Activated CD8-positive, alpha-beta T cell treated with anti-CD3 and anti-CD28 coated beads, Interleukin-2, amount 10 ng/mL, durations not matched to agents 7 days and 5 days (primary cell): ENCODE data around the gene RFLNA. TPM values are rescaled to one million over a fixed set of nuclear protein-coding genes. Genes with fewer than 3 reads are reported as not detected.

Source experiments
- ATAC-seq: fragments of 150-1000 bp; cut with Tn5 transposase; one replicate; pipeline ENCODE4 v1.10.0; 2021; ENCODE audit warnings: moderate library complexity
- CTCF ChIA-PET: fragments of 350-600 bp; sonication (Branson Sonifier 250); formaldehyde crosslinking; loops from one replicate; lab custom pipeline; 2021; ENCODE audit warnings: antibody characterized with exemption; lab: Charles Lee
- POLR2A ChIA-PET: fragments of 350-600 bp; sonication (Branson Sonifier 250); formaldehyde crosslinking; loops from one replicate; lab custom pipeline; 2021; ENCODE audit warnings: antibody characterized with exemption; lab: Charles Lee
- DNase-seq: peaks from one replicate; pipeline ENCODE4 v3.0.0-alpha.2; 2020
- H3K27ac Mint-ChIP-seq: one replicate; pipeline ENCODE4 v1.8.0; 2021; ENCODE audit warnings: mild to moderate bottlenecking, mixed read lengths
- H3K27me3 Mint-ChIP-seq: one replicate; pipeline ENCODE4 v1.8.0; 2021; ENCODE audit warnings: low read depth, mixed read lengths
- H3K36me3 Mint-ChIP-seq: one replicate; pipeline ENCODE4 v1.8.0; 2021; ENCODE audit warnings: low read depth, mixed read lengths
- H3K4me1 Mint-ChIP-seq: one replicate; pipeline ENCODE4 v1.8.0; 2021; ENCODE audit warnings: low read depth, mixed read lengths
- H3K4me3 Mint-ChIP-seq: one replicate; pipeline ENCODE4 v1.8.0; 2021; ENCODE audit warnings: mild to moderate bottlenecking, mixed read lengths
- H3K9me3 Mint-ChIP-seq: one replicate; pipeline ENCODE4 v1.8.0; 2022; ENCODE audit warnings: mixed read lengths; ENCODE audit not compliant: insufficient read depth
- total RNA-seq, 2 experiments: library from RNA; stranded (reverse); gene quantifications; one replicate each; pipeline ENCODE4 v1.2.3, GENCODE V29; 2021

RFLNA gene
- not detected for total RNA-seq

- peaks cover 38% of the 10 kb centered on the region for H3K27me3 Mint-ChIP-seq
- ATAC-seq = peak; percentile 37
- H3K9me3 Mint-ChIP-seq = no peaks in the 10 kb centered on the region
Measured at GRCh38 chr12:124294780-124295341, at the start of gene RFLNA. RFLNA (plus strand) TSS chr12:124295093; CDS start chr12:124295430, 337 bp downstream.

GRCh38 chr12:124247331-124247730, 47.6 kb upstream of the RFLNA start:
- ChIA-PET POLR2A (no interaction called here), CTCF (no interaction called here)
- Mint-ChIP-seq H3K27ac (no peak overlapping the region), H3K4me1 (no peaks in the 10 kb centered on the region), H3K27me3 (peaks cover 12% of the 10 kb centered on the region), H3K4me3 (no peak overlapping the region), H3K9me3 (no peaks in the 10 kb centered on the region), H3K36me3 (no peaks in the 10 kb centered on the region)
- no peak for DNase-seq
- no peak for ATAC-seq

More at GRCh38 chr12:124294780-124295341, at the start of gene RFLNA:
- Mint-ChIP-seq H3K4me1 (no peaks in the 10 kb centered on the region), H3K27ac (no peak within 1 kb of the TSS), H3K4me3 (no peak within 1 kb of the TSS), H3K36me3 (no peaks in the 10 kb centered on the region)
- no peak for DNase-seq
- CTCF ChIA-PET = no interaction called here
- POLR2A ChIA-PET = no interaction called here

DNA sequence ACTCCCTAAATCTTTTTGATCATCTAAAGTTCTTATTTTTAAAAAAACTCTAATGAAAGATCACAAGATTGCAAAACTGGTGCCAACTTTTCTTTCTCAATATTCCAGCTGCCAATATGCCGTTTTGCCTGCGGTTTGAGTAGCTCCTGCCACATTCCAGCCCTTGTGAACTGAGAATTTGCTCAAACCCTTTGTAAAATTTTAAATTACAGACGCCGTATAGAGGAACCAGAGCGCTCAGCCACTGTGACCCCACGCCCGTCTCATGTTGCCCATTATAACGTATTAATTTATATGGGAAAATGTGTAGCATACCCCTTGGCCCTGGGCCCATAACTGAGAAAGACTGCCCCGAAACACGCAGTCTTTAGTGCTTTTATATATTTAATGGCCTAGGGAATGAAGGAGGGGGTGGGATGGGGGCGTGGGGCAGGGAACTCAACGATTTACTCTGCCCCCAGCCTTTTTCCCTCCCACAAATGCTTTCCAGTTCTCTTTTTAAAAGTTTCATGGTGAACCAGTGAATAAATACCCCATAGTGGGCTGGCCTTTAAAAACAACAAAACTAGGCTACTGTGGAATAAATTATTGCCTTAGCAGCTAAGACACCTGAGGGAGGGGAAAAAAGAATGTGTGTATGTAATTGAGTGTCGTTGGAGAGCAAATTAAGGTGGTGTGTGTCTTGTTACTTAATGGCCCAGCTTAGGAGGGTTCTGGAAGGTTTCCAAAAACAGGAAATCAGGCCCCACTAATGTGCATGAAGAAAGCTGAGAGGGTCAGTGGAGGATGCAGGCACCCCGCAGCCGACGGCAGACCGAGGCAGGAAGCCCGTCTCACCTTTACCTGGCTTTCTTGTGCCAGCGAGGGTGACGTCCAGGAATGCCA, 45.7 kb upstream of the RFLNA start:
- Mint-ChIP-seq H3K27ac (no peak overlapping the region), H3K27me3 (peaks cover 7% of the 10 kb centered on the region), H3K4me3 (no peak overlapping the region), H3K9me3 (no peaks in the 10 kb centered on the region), H3K4me1 (no peaks in the 10 kb centered on the region), H3K36me3 (no peaks in the 10 kb centered on the region)
- DNase-seq = no peak
- ChIA-PET POLR2A (no interaction called here), CTCF (no interaction called here)
- ATAC-seq = no peak

DNA sequence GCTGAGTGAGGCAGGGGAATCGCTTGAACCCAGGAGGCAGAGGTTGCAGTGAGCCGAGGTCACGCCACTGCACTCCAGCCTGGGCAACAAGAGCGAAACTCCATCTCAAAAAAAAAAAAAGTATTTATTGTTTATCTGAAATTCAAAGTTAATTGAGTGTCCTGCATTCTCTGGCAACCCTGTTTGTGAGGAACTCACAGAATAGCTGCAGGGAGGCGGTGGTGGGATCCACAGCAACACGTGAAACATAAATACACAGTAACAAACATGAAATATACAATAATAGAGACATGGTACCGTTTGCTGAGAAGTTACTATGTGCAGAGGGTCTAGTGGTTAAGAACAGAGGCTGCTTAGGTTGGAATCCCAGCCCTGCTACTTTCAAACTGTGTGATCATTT, 43.7 kb upstream of the RFLNA start:
- no peaks in the 10 kb centered on the region for H3K36me3 Mint-ChIP-seq
- ATAC-seq (no peak), DNase-seq (no peak)
- no peaks in the 10 kb centered on the region for H3K4me1 Mint-ChIP-seq
- H3K9me3 Mint-ChIP-seq = no peaks in the 10 kb centered on the region
- CTCF ChIA-PET = no interaction called here
- POLR2A ChIA-PET = no interaction called here
- no peak overlapping the region for H3K27ac Mint-ChIP-seq
- H3K27me3 Mint-ChIP-seq = peaks cover 6% of the 10 kb centered on the region
- H3K4me3 Mint-ChIP-seq = no peak overlapping the region

DNA sequence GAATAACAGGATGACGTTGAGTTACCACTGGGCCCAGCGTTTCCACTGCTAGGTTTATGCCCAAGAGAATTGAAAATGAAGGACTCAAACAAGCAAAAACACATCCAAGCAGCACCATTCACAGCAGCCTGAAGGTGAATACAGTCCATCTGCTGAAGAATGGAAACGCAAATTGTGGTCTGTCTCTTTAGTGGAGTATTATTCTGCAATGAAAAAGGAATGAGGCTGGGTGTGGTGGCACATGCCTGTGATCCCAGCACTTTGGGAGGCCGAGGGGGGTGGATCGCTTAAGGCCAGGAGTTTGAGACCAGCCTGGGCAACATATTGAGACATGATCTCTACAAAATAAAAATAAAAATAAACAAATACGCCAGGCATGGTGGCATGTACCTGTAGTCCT, 41.9 kb upstream of the RFLNA start:
- ChIA-PET POLR2A (no interaction called here), CTCF (no interaction called here)
- Mint-ChIP-seq H3K27me3 (peaks cover 17% of the 10 kb centered on the region), H3K4me3 (no peak overlapping the region), H3K27ac (no peak overlapping the region), H3K9me3 (no peaks in the 10 kb centered on the region), H3K36me3 (no peaks in the 10 kb centered on the region), H3K4me1 (no peaks in the 10 kb centered on the region)
- ATAC-seq (no peak), DNase-seq (no peak)

GRCh38 chr12:124254126-124254525, 40.8 kb upstream of the RFLNA start:
- H3K4me3 Mint-ChIP-seq = no peak overlapping the region
- no peaks in the 10 kb centered on the region for H3K4me1 Mint-ChIP-seq
- no peaks in the 10 kb centered on the region for H3K9me3 Mint-ChIP-seq
- no peaks in the 10 kb centered on the region for H3K36me3 Mint-ChIP-seq
- ATAC-seq (no peak), DNase-seq (no peak)
- no peak overlapping the region for H3K27ac Mint-ChIP-seq
- ChIA-PET POLR2A (no interaction called here), CTCF (no interaction called here)
- peaks cover 26% of the 10 kb centered on the region for H3K27me3 Mint-ChIP-seq

DNA sequence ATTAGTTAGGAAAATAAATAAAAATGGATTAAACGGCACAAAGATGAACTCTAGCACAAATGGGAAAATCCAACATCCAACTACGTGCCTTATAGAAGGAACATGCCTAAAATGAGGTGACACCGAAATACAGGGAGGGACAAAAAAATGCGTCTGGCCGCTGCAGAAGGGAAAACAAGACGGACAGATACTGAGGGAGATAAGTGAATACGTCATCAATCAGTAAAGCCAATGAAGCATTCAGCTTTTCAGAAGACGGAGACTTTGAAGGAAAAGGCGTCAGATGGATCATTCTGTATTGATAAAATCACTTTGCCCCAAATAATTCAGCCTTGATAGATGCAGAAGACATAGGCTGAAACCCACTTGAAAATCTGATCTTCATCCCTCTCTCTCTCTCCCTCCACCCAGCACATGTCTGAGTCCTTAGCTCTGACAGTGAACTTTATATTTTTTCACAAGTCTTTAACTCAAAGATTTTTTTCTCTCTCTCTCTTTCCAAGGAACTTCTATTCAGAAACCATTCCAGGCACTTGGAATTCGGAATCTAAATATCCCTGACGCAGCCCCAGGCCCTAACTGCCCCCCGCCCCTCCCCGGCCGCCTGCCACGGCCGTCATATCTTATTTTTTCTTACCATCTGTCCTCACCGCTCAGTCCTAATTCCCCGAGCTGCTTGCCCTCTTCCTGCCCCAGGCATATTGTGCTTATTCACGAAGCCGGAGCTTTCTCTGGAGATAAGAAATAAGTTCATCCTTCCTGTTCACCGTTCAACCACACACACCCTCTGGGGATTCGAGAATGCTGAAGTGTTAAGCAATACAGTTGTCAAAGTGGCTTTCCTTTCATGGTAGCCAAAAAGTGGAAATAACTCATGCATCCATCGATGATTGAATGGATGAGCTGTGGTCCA, 35.5 kb upstream of the RFLNA start:
- H3K27me3 Mint-ChIP-seq = peaks cover 36% of the 10 kb centered on the region
- H3K4me1 Mint-ChIP-seq = peaks cover 3% of the 10 kb centered on the region
- no peak overlapping the region for H3K27ac Mint-ChIP-seq
- H3K4me3 Mint-ChIP-seq = no peak overlapping the region
- POLR2A ChIA-PET = no interaction called here
- CTCF ChIA-PET = no interaction called here
- ATAC-seq (no peak), DNase-seq (no peak)
- H3K36me3 Mint-ChIP-seq = no peaks in the 10 kb centered on the region
- no peaks in the 10 kb centered on the region for H3K9me3 Mint-ChIP-seq

GRCh38 chr12:124261885-124262284, 33.0 kb upstream of the RFLNA start:
- Mint-ChIP-seq H3K4me1 (peaks cover 3% of the 10 kb centered on the region), H3K27ac (no peak overlapping the region)
- POLR2A ChIA-PET = no interaction called here

GRCh38 chr12:124264089-124264795, 30.7 kb upstream of the RFLNA start:
- ATAC-seq (no peak), DNase-seq (no peak)
- POLR2A ChIA-PET = no interaction called here
- Mint-ChIP-seq H3K27ac (no peak overlapping the region), H3K4me1 (peaks cover 3% of the 10 kb centered on the region), H3K4me3 (no peak overlapping the region), H3K9me3 (no peaks in the 10 kb centered on the region), H3K27me3 (peaks cover 9% of the 10 kb centered on the region), H3K36me3 (no peaks in the 10 kb centered on the region)
- CTCF ChIA-PET = interaction anchor here (1.0 kb wide), 1 partner anchor 10 kb away, joined by 3 read pairs; no protein-coding TSS in a partner anchor

More at GRCh38 chr12:124261885-124262284, 33.0 kb upstream of the RFLNA start:
- Mint-ChIP-seq H3K36me3 (no peaks in the 10 kb centered on the region), H3K9me3 (no peaks in the 10 kb centered on the region), H3K4me3 (no peak overlapping the region), H3K27me3 (peaks cover 27% of the 10 kb centered on the region)
- DNase-seq = no peak
- CTCF ChIA-PET = no interaction called here
- no peak for ATAC-seq

GRCh38 chr12:124264879-124265278, 30.0 kb upstream of the RFLNA start:
- no peak overlapping the region for H3K4me3 Mint-ChIP-seq
- H3K4me1 Mint-ChIP-seq = no peaks in the 10 kb centered on the region
- H3K27ac Mint-ChIP-seq = no peak overlapping the region
- no peaks in the 10 kb centered on the region for H3K36me3 Mint-ChIP-seq
- no peaks in the 10 kb centered on the region for H3K9me3 Mint-ChIP-seq
- ATAC-seq (no peak), DNase-seq (no peak)
- H3K27me3 Mint-ChIP-seq = peaks cover 6% of the 10 kb centered on the region
- ChIA-PET CTCF (interaction anchor here (1.0 kb wide), 1 partner anchor 9 kb away, joined by 3 read pairs; no protein-coding TSS in a partner anchor), POLR2A (no interaction called here)

DNA sequence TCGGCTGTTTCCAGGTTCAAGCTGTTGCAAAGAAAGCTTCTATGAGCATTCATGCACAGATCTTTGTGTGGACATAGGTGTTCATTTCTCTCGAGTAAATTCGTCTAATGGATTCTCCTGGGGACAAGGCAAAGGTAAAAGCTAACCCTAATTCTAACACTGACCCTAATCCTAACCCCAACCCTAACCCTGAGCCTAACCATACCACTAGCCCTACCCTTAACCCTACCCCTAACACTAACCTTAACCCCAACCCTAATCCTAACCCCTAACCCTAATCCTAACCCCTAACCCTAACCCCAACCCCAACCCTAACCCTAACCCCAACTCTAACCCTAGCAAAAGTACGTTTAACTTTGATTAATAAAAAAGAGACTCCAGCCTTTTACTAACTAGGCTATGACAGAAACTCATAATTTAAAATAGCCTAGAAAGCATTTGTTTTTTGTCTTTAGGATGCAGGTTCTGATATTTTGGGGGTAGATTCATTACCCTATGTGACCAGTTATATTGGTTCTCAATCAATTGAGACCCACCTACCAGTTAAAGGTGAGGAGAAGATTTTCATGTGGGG, 27.6 kb upstream of the RFLNA start:
- H3K27me3 Mint-ChIP-seq = peaks cover 3% of the 10 kb centered on the region
- DNase-seq (no peak), ATAC-seq (no peak)
- no peaks in the 10 kb centered on the region for H3K9me3 Mint-ChIP-seq
- H3K27ac Mint-ChIP-seq = no peak overlapping the region
- no peak overlapping the region for H3K4me3 Mint-ChIP-seq
- H3K4me1 Mint-ChIP-seq = peaks cover 3% of the 10 kb centered on the region
- POLR2A ChIA-PET = no interaction called here
- CTCF ChIA-PET = no interaction called here
- H3K36me3 Mint-ChIP-seq = no peaks in the 10 kb centered on the region
